Measurements from ENCODE around the gene TM9SF4.

Gene TM9SF4

DNA sequence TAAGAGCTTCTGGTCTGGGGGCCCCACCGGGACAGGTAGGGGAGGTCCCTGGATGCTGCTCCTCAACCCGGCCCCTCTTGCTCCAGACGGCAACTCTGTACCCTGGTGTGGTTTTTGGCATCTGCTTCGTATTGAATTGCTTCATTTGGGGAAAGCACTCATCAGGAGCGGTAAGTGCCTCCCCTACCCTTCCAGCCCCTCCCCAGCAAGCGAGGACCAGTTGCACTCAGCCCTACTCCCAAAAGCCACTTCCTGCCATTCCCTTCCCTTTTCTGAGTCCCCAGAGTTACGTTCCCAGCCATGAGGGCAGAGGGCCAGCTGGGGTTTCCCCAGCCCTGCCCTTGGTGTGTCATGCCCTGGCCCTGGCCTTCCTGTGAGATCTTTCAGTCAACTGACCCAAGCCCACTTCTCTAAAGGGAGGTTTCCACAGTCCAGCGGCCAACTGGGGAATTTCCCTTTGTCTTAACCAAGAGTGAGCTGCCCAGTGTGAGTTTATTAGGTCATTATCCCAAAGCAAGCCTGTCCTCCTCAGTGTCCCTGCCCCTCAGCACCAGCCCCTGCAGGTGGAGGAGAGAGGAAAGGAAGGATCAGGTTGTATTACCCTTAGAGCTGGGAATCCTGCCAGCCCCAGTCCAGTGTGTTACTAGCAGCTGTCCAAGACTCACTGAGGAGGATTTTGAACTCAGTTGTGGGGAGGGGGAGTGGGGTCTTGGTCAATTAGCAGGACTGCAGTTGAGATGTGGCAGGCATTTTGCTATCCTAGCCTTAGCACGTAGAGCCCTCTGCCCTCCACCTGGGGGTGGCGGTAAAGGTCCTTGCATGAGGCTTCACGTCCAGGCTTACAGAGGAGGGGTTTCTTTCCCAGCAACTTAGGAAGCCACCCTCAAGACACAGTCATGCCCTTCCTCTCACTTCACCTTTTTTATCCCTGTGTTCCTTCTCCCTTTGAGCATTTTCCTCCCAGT is 45.8 kb downstream of the TM9SF4 start:
- H3K4me3 ChIP-seq (ENCODE audit: low read length), result no peak overlapping the region
- TF ChIP-seq, protein P1, sequence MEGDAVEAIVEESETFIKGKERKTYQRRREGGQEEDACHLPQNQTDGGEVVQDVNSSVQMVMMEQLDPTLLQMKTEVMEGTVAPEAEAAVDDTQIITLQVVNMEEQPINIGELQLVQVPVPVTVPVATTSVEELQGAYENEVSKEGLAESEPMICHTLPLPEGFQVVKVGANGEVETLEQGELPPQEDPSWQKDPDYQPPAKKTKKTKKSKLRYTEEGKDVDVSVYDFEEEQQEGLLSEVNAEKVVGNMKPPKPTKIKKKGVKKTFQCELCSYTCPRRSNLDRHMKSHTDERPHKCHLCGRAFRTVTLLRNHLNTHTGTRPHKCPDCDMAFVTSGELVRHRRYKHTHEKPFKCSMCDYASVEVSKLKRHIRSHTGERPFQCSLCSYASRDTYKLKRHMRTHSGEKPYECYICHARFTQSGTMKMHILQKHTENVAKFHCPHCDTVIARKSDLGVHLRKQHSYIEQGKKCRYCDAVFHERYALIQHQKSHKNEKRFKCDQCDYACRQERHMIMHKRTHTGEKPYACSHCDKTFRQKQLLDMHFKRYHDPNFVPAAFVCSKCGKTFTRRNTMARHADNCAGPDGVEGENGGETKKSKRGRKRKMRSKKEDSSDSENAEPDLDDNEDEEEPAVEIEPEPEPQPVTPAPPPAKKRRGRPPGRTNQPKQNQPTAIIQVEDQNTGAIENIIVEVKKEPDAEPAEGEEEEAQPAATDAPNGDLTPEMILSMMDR (conservative IDR thresholded peaks at IDR 0.05; ENCODE audit: low read depth, low read length), result peak; percentile 54
- peak; percentile 7 for DNase-seq (ENCODE audit: low read depth)

- DNase-seq (ENCODE audit: low read depth), result no peak
- no peak overlapping the region for H3K4me3 ChIP-seq (ENCODE audit: low read length)
- TF ChIP-seq, protein P1 (conservative IDR thresholded peaks at IDR 0.05; ENCODE audit: low read depth, low read length), result no peak
These were observed 48.1 kb downstream of the TM9SF4 start for GRCh38 chr20:32157611-32158010.

DNA sequence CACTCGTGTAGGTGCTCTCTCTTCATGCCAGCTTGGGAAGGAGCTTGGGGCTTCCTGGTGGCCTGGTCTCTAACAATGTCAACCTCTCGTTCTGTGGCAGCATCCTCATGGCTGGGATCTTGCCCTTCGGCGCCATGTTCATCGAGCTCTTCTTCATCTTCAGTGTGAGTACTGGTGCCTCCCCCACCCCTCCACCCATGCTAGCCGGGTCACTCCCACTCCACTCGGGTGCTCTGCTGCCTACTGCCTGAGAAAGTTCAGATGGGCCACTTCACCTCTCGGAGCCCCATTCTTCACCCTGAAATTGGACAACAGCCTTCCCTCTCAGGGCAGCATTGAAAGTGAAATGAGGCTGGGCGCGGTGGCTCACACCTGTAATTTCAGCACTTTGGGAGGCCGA is 48.8 kb downstream of the TM9SF4 start:
- TF ChIP-seq, protein P1 (conservative IDR thresholded peaks at IDR 0.05; ENCODE audit: low read depth, low read length), result no peak
- DNase-seq (ENCODE audit: low read depth), result no peak
- no peak overlapping the region for H3K4me3 ChIP-seq (ENCODE audit: low read length)

DNA sequence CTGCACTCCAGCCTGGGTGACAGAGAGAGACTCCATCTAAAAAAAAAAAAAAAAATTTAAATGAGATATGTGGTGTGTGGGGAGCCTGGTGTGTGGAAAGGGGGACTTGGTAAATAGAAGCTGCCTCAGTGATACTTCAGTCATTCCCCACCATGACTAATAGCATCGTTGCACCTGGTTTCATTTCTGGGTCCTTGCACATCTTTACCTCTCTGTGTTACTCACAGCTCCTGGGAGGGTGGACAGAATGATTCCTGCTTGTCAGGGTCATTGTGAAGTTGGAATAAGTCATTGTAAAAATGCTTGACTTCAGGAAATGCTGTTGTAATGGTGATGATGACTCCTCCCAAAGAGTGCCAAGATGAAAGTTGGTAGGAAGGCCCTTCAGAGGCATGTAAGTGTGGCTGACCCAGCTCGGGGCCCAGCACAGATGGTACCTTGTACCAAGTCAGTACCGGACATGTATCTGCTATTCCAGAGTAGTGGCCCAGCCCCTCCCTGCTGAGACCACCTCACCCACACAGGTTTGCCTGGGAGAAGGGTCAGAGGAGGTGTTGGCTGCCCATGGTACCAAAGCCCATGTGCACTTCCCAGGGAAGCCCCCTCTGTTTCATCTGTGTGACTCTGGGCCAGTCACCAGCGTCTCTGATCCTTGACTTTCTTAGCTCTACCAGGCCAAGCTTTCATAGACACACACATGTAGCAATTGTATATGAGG is 49.6 kb downstream of the TM9SF4 start:
- DNase-seq (ENCODE audit: low read depth), result no peak

DNA sequence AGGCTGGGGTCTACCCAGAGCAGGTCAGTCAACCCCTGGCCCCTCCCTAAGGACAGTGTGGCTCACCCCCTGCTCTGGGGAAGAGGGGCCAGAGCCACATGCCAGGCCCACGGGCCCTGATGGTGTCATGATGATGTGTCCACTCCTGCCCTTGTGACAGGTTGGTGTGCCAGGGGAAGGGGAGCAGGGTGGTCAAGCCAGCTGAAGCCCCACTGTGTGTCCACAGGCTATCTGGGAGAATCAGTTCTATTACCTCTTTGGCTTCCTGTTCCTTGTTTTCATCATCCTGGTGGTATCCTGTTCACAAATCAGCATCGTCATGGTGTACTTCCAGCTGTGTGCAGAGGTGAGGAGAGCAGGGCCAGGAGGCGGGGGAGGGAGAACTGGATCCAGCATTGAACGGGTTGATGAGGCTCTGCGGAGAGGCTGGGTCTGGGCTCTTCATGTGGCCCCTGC is 50.3 kb downstream of the TM9SF4 start:
- TF ChIP-seq, protein P1 (conservative IDR thresholded peaks at IDR 0.05; ENCODE audit: low read depth, low read length), result no peak
- no peak overlapping the region for H3K4me3 ChIP-seq (ENCODE audit: low read length)
- DNase-seq (ENCODE audit: low read depth), result no peak

More for the DNA sequence above, 49.6 kb downstream of the TM9SF4 start:
- no peak overlapping the region for H3K4me3 ChIP-seq (ENCODE audit: low read length)
- TF ChIP-seq, protein P1 (conservative IDR thresholded peaks at IDR 0.05; ENCODE audit: low read depth, low read length), result no peak

- no peak overlapping the region for H3K4me3 ChIP-seq (ENCODE audit: low read length)
- no peak for DNase-seq (ENCODE audit: low read depth)
- TF ChIP-seq, protein P1 (conservative IDR thresholded peaks at IDR 0.05; ENCODE audit: low read depth, low read length), result no peak
These were observed 50.8 kb downstream of the TM9SF4 start for GRCh38 chr20:32160341-32160740.
